Measurements from ENCODE around the gene NFATC2.

NFATC2 gene

DNA sequence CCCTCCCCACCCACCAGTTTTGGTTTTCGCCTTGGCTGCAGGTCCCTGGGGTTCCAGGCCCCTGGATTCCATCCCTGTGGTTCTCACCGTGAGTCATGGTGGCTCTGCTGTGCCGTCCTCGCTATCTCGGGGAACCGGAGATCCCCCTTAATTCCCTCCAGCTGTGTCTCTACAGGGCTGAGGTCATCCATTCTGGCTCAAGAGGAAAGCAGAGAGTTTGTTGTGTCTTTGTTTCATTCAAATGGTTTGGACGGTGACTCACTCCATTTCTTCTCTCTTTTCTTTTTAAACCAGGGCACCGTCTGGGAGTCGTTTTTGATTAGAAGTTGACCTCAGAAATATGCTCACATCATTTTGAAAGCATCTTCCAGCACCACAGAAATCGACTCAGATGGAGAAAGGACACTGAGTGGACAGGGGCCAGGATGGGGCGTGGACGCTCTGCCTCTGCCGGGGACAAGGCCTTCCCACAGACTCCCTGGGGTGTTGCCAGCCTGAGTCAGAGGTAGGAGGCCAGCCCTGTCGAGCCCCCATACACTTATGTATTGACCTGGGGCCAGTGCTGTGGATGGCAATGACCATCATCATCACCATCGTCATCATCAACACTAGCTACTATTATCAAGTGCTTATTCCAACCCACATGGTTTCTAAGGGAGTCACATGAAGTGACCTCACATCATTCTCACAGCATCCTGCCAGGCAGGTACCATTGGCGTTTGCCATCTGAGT, 176.2 kb downstream of the NFATC2 start:
- no peak for DNase-seq (ENCODE audit: extremely low read depth in 1 of 2, low read depth in 1 of 2)

DNA sequence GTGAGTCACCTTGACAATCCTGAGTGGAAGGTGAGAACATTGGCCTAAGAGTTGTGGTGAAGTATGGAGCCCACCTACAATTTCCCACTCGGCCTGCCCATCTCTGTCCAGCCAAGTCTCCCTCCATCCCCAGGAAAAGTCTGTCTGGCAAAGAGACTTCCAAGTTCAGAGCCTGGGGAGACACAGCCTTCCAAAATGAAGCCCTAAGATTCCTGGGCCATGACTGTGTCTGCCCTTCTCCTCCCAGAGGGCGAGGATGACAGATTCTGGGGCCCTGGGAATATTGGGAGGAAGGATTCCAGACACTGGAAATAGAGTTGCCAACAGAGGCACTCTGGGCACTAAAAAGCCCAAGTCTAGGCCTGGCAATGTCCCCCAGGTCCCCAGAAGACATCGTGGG, 176.8 kb downstream of the NFATC2 start:
- no peak for DNase-seq (ENCODE audit: extremely low read depth in 1 of 2, low read depth in 1 of 2)

DNA sequence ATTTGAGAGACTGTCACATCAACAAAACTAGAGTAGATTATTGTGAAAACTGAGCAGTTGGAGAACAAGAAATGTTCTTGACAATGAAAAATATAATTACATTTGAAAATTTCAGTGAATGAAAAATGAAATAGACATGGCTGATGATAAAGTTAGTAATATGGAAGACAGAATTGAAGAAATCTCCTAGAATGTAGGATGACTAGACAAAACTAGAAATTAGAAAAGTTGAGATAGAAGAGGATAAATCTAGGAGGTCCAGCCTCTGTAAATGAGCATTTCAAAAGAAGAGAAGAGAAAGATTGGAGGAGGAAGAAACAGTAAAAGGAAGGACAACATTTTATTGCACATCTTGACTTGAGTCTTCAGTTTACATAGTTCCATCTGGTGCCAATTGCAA, 178.7 kb downstream of the NFATC2 start:
- no peak for DNase-seq (ENCODE audit: extremely low read depth in 1 of 2, low read depth in 1 of 2)

DNA sequence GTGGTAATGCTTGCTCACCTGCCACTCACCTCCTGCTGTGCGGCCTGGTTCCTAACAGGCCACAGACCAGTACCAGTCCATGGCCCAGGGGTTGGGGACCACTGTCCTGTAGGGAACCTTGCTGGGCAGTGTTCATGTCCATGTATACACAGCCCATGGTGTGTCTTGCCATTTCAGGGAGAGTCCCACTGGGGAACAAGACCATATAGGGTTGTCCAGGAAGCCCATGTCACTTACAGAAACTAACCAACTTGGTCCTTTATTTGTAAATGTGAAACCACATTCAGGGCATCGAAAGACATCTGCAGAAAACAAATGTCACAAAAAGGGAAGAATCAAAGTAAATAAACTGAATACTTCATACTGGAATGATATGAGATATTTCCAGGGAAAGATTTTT, 179.1 kb downstream of the NFATC2 start:
- DNase-seq (ENCODE audit: extremely low read depth in 1 of 2, low read depth in 1 of 2): no peak

DNA sequence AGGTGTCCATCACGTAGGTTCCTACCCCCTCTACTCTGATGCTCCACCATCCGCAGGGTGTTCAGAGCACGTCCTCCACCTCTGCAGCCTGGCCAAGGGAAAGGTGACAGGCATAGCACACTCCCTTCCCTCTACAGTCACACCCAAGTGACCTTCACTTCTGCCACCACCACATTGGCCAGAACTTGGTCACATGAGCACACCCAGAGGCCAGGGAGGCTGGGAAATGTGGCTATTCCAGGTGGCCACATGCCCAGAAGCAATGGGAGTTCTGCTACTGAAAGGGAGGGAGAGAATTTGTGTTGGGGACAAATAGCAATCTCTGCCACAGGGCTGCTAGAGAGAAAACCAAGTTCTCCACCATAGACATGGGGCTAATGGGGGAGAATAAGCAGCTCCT, 180.3 kb downstream of the NFATC2 start:
- DNase-seq (ENCODE audit: extremely low read depth in 1 of 2, low read depth in 1 of 2): no peak

DNA sequence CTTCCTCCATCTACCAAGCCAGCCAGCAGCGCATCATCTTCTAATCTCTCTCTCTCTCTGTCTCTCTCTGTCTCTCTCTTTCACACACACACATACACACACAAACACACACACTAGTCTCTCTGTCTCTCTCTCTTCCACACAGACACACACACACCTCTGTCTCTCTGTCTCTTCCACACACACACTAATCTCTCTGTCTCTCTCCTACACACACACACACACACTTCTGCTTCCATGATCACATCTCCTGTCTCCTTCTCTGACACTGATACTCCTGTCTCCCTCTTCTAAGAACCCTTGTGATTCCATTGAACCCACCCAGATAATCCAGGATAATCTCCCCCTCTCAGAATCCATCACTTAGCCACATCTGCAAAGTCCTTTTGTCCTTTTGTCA, 181.3 kb downstream of the NFATC2 start:
- no peak for DNase-seq (ENCODE audit: extremely low read depth in 1 of 2, low read depth in 1 of 2)

DNA sequence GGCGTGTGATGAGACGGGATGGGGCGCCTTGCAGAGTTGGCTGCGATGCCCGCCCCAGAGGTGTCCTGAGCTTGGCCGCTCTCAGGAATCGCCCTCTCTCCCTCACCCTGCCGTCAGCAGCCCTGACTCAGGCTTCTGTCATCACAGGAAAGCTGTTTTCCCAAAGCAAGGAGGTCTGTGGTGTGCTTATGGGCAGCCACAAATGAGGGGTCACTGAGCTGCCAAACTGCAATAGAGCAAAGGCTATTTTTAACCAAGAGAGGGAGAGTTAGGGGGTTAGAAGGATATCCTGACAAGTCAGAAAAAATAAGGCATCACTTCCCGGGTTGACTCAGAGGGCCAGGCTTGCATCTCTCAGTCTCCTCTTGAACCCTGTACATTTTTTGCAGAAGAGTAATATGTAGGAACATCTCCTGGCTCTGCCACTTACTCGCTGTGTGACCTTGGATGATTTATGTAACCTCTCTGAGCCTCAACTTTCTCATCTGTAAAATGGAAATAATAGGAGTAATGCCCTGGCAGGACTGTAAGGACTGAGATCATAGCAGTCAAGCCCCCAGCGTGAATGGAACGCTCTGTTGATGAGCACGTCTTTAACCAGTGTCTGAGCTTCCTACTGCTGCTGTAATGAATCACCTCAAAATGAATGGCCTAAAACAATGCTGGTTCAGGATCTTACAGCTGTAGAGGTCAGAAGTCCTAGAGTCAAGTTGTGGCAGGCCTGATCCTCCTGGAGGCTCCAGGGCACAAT, 181.9 kb downstream of the NFATC2 start:
- no peak for DNase-seq (ENCODE audit: extremely low read depth in 1 of 2, low read depth in 1 of 2)

DNA sequence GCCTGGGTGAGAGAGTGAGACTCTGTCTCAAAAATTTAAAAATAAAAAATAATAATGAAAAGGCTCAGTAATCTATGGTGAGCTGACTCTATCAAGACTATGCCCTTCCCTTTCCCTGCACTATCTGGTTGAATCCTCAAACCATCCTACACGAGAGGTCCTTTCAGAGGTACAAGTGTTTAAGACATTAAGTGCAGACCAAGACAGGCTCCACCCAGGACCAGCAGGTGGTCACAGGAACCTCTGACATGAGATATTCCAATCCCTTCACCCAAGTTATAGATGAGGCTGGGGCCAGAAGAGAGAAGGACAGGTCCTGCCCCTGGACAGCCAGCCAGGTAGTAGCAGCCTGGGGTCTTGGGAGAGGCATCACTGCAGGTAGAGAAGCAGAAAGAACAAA, 182.6 kb downstream of the NFATC2 start:
- DNase-seq (ENCODE audit: extremely low read depth in 1 of 2, low read depth in 1 of 2): no peak

DNA sequence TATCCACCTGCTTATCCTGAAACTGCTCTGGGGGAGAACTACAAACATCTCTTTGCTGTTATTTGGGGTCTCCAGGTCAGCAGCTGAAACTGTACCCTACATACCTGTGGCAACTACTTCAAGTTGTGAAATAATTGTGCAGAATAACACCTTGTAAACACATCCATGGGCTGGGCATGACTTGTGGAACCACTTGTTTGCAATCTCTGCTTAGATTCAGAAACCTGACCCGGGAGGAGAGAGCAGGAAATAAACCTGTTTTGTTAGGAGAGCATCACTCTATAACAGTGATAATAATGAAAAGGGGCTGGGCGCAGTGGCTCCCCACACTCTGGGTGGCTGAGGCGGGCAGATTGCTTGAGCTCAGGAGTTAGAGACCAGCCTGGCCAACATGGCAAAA, 183.1 kb downstream of the NFATC2 start:
- DNase-seq (ENCODE audit: extremely low read depth in 1 of 2, low read depth in 1 of 2): no peak

DNA sequence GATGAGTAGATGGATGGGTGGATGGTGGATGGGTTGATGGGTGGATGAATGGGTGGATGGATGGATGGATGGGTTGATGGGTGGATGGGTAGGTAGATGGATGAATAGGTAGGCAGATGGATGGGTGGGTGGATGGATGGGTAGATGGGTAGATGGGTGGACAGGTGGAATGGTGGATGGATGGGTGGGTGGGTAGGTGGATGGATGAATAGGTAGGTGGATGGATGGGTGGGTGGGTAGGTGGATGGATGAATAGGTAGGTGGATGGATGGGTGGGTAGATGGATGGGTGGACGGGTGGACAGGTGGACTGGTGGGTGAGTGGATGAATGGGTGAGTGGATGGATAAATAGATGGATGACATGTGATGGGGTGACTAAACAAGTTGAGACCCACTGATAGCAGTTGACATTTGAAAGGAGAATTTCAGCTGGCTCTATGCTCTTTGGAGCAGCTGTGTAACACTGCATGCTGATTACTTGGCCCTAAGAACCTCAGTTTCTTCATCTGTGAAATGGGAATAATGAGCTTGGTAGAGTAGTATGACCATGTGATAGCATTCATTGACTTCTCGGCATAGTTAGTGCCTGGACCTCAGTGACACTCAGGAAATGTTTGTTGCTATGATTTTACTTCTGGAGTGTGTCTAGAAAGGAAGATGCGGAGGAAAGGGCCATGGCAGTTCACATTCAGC, 184.3 kb downstream of the NFATC2 start:
- no peak for DNase-seq (ENCODE audit: extremely low read depth in 1 of 2, low read depth in 1 of 2)

DNA sequence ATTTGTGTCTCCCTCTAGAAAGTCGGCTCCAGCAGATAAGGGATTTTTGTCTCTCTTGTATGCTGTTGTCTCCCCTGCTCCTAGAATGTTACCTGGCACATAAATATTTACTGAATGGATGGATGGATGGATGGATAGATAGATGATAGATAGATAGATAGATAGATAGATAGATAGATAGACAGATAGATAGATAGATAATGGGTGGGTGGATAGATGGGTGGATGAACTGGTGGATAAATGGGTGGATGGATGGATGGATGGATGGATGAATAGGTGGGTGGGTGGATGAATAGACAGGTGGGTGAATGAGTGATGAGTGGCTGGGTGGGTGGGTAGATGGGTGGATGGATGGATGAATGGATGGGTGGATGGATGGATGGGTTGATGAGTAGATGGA, 185.0 kb downstream of the NFATC2 start:
- no peak for DNase-seq (ENCODE audit: extremely low read depth in 1 of 2, low read depth in 1 of 2)

DNA sequence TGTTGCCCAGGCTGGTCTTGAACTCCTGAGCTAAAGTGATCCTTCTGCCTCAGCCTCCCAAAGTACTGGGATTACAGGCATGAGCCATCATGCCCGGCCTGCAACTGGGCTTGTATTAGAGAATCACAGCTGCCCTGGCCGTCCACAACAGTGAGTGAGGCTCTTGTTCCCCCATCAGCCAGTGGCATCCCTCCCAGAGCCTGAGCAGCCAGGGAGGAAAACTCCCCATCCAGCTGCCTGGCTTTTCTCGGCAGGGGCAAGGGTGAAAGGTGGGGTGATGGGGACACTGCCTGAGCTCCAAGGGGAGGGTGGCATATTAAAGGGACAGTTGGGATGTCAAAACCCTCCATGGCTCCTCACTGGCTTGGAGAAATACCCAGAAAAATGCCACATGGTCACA, 185.6 kb downstream of the NFATC2 start:
- no peak for DNase-seq (ENCODE audit: extremely low read depth in 1 of 2, low read depth in 1 of 2)

DNA sequence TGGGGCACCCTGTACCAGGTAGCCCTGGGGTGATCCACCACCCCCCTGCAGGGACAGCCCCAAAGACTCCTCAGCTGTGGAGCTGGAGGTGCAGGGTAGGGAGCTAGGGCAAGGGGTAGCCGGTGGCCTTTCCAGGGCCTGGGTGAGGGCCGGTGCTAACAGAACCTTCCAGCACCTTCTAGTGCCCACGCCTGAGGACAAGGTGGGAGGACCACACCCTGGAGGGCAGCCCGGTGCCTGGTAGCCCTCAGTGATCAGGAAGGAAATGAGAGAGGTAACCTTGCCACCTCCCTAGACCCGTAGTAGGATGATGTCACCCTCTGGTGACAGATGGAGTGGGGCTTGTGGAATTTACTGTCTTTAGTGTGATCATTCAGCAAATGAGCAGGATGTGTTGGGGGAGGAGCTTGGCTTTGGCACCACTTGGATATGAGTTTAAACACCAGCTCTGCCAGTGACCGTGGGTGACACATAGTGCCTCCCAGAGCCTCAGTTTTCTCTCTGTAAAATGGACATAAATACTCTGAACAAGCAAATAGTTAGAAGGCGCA, 187.7 kb downstream of the NFATC2 start:
- no peak for DNase-seq (ENCODE audit: extremely low read depth in 1 of 2, low read depth in 1 of 2)

DNA sequence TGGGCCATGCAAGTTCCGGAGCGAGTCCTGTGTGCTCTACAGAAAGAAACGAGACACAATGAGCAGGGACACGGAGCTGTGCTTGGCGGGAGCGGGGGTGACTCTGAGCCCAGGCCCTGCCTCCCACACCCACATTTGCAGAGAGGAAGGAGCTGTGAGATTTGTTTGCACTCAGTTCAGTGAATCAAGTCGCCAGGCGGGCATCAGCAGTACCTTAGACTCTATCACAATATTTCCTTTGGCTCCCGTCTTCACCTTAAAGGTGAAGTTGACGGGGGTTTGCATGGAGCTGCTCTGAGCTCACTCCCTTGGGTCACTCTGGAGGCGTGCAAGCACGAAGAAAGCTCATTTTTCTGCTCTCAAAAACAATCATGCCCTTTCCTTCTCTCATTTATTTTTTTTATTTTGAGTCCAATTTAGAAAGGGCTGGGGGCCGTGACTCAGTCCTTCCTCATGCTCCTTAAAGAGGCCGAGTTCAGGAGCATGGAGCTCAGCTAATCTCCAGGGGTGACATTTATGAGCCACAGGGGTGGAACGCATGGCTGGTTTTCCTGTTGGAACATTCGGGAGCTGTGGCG, 188.2 kb downstream of the NFATC2 start:
- DNase-seq (ENCODE audit: extremely low read depth in 1 of 2, low read depth in 1 of 2): no peak

DNA sequence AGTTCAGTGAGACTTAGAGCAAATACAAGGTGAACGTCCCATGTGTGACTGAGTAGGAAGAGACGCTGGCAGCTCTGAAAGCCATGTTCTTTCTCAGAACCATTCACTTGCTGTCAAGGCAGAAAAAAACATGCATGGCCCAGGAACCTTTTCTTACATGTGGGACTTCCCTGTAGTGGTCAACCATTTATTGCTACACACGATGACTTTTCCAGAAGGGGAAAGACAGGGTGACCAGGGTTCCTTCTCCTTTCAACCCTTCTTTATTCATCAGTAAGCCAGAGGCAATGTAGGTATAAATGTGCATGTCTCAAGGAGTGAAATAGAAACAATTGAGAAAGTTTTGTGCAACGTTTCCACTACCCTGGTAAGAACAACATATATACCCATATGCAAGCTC, 189.0 kb downstream of the NFATC2 start:
- no peak for DNase-seq (ENCODE audit: extremely low read depth in 1 of 2, low read depth in 1 of 2)

DNA sequence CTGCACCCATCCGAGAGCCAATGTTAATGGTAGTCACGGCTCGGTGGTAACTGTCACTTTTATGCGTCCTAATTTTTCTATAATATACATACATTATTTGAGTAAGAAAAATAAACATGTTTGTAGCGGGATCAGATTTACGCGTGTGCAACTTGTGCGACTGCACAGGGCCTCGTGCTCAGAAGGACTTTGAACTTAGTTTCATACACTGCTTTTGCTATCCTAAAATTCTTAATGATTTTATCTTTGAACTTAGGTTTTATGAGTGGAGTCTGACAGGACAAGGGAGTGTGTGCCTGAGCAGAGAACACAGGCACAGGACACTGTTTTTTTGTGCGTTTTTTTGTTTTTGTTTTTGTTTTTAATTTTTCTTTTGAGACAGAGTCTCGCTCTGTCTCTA, 189.7 kb downstream of the NFATC2 start:
- DNase-seq (ENCODE audit: extremely low read depth in 1 of 2, low read depth in 1 of 2): no peak

DNA sequence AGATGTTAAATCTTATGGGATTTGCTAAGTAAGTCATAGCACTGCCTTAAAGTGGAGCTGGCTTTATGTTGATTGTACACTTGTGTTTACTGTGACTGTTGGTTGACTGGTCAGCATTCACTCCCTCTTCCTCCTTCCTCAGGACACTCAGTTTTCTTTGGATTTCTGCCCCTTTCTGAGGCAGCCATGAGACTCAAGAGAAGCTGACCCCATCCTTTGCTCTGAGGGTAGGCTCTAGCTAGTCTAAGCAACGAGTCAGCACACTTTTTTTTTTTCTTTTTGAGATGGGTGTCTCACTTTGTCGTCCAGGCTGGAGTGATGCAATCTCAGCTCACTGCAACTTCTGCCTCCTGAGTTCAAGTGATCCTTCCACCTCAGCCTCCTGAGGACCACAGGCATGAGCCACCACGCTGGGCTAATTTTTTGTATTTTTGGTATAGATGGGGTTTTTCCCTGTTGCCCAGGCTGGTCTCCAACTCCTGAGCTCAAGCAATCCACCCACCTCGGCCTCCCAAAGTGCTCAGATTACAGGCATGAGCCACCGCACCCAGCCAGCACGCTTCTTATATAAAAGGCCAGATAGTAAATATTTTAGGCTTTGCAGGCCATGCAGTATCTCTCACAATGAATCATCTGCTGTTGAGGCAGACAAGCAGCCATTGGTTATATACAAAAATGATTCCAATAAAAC, 191.4 kb downstream of the NFATC2 start:
- no peak for DNase-seq (ENCODE audit: extremely low read depth in 1 of 2, low read depth in 1 of 2)

DNA sequence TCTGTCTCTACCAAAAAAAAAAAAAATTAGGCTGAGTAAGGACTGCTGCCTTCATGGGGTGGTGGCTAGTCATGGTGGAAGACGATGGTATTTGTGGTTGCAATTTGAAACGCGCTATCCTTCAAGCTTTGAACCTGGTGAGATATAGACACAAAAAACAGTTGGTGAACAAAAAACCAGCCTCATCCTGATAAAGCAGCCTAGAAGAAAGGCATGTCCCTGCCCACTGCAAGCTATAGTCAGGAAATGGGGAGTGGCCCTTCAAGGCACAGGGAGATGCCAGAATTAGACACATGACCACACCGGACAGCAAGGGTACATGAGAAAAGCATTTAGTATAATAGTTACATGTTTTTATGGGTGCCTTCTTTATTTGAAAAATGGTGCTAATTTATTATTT, 193.6 kb downstream of the NFATC2 start:
- DNase-seq (ENCODE audit: extremely low read depth in 1 of 2, low read depth in 1 of 2): no peak

DNA sequence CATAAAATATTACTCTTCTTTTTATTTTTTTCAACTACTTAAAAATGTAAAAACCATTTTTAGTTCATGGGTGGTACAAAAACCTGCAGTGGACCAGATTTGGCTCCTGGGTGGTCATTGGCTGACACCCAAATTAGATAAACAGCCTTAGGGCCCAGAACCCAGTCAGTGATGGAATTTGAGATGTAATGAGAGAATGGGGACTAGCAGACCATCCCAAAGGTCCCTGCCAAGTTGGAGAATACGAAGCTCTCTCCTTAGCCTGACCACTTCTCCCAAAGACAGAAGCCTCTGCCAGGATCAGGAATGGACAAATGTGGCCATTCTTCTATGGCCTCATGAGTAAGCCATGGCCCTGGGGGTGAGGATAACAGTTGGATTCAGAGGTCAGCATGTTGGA, 194.7 kb downstream of the NFATC2 start:
- no peak for DNase-seq (ENCODE audit: extremely low read depth in 1 of 2, low read depth in 1 of 2)

DNA sequence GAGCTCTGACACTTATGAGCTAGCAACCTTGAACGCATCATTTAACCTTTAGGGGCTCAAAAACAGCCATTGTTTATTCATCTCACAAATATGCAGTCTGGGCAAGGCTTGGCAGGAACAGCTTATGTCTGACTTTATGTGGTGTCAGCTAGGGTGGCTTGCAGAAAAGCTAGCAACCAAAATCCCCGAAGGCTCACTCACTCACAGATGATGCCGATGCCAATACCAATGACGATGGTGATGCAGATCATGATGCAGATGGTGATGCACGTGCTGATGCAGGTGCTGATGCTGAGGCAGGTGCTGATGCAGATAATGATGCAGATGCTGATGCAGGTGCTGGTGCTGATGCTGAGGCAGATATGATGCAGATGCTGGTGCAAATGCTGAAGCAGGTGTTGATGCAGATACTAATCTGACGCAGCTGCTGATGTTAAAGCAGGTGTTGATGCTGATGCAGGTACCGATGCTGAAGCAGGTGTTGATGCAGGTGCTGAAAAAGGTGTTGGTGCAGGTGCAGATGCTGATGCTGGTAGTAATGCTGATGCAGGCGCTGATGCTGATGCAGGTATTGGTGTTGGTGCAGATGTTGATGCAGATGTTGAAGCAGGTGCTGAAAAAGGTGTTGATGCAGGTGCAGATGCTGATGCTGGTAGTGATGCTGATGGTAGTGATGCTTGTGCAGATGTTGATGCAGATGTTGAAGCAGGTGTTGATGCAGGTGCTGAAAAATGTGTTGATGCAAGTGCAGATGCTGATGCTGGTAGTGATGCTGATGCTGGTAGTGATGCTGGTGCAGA, 195.6 kb downstream of the NFATC2 start:
- DNase-seq (ENCODE audit: extremely low read depth in 1 of 2, low read depth in 1 of 2): no peak
